Astrocyte (in vitro differentiated cells and primary cell): ENCODE data around the gene CD81. TPM values are rescaled to one million over a fixed set of nuclear protein-coding genes. Genes with fewer than 3 reads are reported as not detected.
A peak's percentile ranks its signal among the peaks of the same experiment; 100 is the strongest.
"Not testable (repeated sequence)": the region's sequence is repeated elsewhere in the genome, so short reads cannot be mapped to it uniquely, and the experiment has no call there.

Experiments
- DNase-seq: peaks from one replicate; pipeline ENCODE4 v3.0.0-alpha.2; 2010; ENCODE audit warnings: low read depth
- FAIRE-seq: peaks from 2 replicates; lab custom pipeline; 2011; peaks lifted over from hg19 to GRCh38; lab: Jason Lieb, UNC
- H2AFZ ChIP-seq: 2 replicates; pipeline ENCODE4 v1.6.0; 2012; ENCODE audit warnings: low read depth, low read length, inconsistent platforms
- H3K27ac ChIP-seq: 2 replicates; pipeline ENCODE4 v1.5.1; 2011; ENCODE audit warnings: low read depth, low read length, inconsistent platforms
- H3K27me3 ChIP-seq: 2 replicates; pipeline ENCODE4 v1.6.0; 2011; ENCODE audit warnings: low read length, inconsistent platforms; ENCODE audit not compliant: insufficient read depth
- H3K36me3 ChIP-seq: 2 replicates; pipeline ENCODE4 v1.5.1; 2011; ENCODE audit warnings: low read length, inconsistent platforms; ENCODE audit not compliant: insufficient read depth
- H3K4me1 ChIP-seq: 2 replicates; pipeline ENCODE4 v1.5.1; 2011; ENCODE audit warnings: low read length, inconsistent platforms; ENCODE audit not compliant: insufficient read depth
- H3K4me2 ChIP-seq: 2 replicates; pipeline ENCODE4 v1.6.0; 2012; ENCODE audit warnings: low read length, inconsistent platforms
- H3K4me3 ChIP-seq: 2 replicates; pipeline ENCODE4 v1.5.1; 2011; ENCODE audit warnings: low read depth, mild to moderate bottlenecking, low read length, inconsistent platforms; ENCODE audit not compliant: insufficient read depth
- H3K79me2 ChIP-seq: 2 replicates; pipeline ENCODE4 v1.6.0; 2012; ENCODE audit warnings: mild to moderate bottlenecking, low read length, inconsistent platforms; ENCODE audit not compliant: insufficient read depth
- H3K9ac ChIP-seq: 2 replicates; pipeline ENCODE4 v1.6.0; 2012; ENCODE audit warnings: mild to moderate bottlenecking, low read length, inconsistent platforms
- H3K9me3 ChIP-seq: 2 replicates; pipeline ENCODE4 v1.5.1; 2012; ENCODE audit warnings: low read depth, mild to moderate bottlenecking, low read length, inconsistent platforms; ENCODE audit not compliant: insufficient read depth
- H4K20me1 ChIP-seq: 2 replicates; pipeline ENCODE4 v1.6.0; 2012; ENCODE audit warnings: low read length, inconsistent platforms; ENCODE audit not compliant: insufficient read depth
- H3K27ac Mint-ChIP-seq: one replicate; pipeline ENCODE4 v1.8.0; 2021; ENCODE audit warnings: mild to moderate bottlenecking, mixed read lengths; ENCODE audit not compliant: unreplicated experiment
- H3K27me3 Mint-ChIP-seq: one replicate; pipeline ENCODE4 v1.8.0; 2021; ENCODE audit warnings: low read depth, mixed read lengths; ENCODE audit not compliant: unreplicated experiment
- H3K36me3 Mint-ChIP-seq: one replicate; pipeline ENCODE4 v1.8.0; 2021; ENCODE audit warnings: low read depth, mixed read lengths; ENCODE audit not compliant: unreplicated experiment
- H3K4me1 Mint-ChIP-seq: one replicate; pipeline ENCODE4 v1.8.0; 2021; ENCODE audit warnings: low read depth, mixed read lengths; ENCODE audit not compliant: unreplicated experiment
- H3K4me3 Mint-ChIP-seq: one replicate; pipeline ENCODE4 v1.8.0; 2021; ENCODE audit warnings: mild to moderate bottlenecking, moderate library complexity, mixed read lengths; ENCODE audit not compliant: unreplicated experiment
- H3K9me3 Mint-ChIP-seq: one replicate; pipeline ENCODE4 v1.8.0; 2021; ENCODE audit warnings: mild to moderate bottlenecking, mixed read lengths; ENCODE audit not compliant: unreplicated experiment
- CTCF ChIP-seq: IDR thresholded peaks from 2 replicates; pipeline ENCODE4 v1.5.1; 2011; ENCODE audit warnings: low read depth, mild to moderate bottlenecking, inconsistent platforms, low read length, moderate library complexity; ENCODE audit not compliant: insufficient read depth
- EZH2 ChIP-seq: IDR thresholded peaks from 2 replicates; pipeline ENCODE4 v1.6.1; 2012; ENCODE audit warnings: mild to moderate bottlenecking, low read length, inconsistent platforms; ENCODE audit not compliant: insufficient read depth
- total RNA-seq: library from RNA; stranded (reverse); gene quantifications from 2 replicates; pipeline ENCODE4 v1.2.1, GENCODE V29; 2021

Gene CD81
- total RNA-seq, 1 donor from 2014 or later = 625 TPM

- no peak overlapping the region for H3K27ac Mint-ChIP-seq
- Histone ChIP-seq H3K36me3 (no peaks in the 10 kb centered on the region), H3K27me3 (no peaks in the 10 kb centered on the region), H3K4me3 (no peak overlapping the region), H3K27ac (no peak overlapping the region), H3K79me2 (no peaks in the 10 kb centered on the region), H4K20me1 (no peaks in the 10 kb centered on the region), H3K4me1 (peaks cover 4% of the 10 kb centered on the region), H3K4me2 (no peak overlapping the region), H3K9me3 (no peaks in the 10 kb centered on the region), H3K9ac (no peak overlapping the region), H2AFZ (no peak overlapping the region)
- H3K4me3 Mint-ChIP-seq = no peak overlapping the region
- no peak for FAIRE-seq
- no peaks in the 10 kb centered on the region for H3K4me1 Mint-ChIP-seq
- no peak for DNase-seq
- TF ChIP-seq CTCF (no peak), EZH2 (no peak)
- H3K36me3 Mint-ChIP-seq = peaks cover 20% of the 10 kb centered on the region
- peaks cover 31% of the 10 kb centered on the region for H3K27me3 Mint-ChIP-seq
- H3K9me3 Mint-ChIP-seq = peaks cover 8% of the 10 kb centered on the region
Observed at GRCh38 chr11:2363577-2364370, 13.3 kb upstream of the CD81 start.

GRCh38 chr11:2364386-2364785, 12.7 kb upstream of the CD81 start:
- H3K27me3 Mint-ChIP-seq = peaks cover 27% of the 10 kb centered on the region
- not testable (repeated sequence) for FAIRE-seq

GRCh38 chr11:2365571-2366210, 11.4 kb upstream of the CD81 start:
- Mint-ChIP-seq H3K27me3 (peaks cover 29% of the 10 kb centered on the region), H3K27ac (no peak overlapping the region), H3K4me3 (no peak overlapping the region), H3K9me3 (peaks cover 6% of the 10 kb centered on the region), H3K36me3 (peaks cover 24% of the 10 kb centered on the region), H3K4me1 (no peaks in the 10 kb centered on the region)
- DNase-seq (no peak), FAIRE-seq (no peak)
- Histone ChIP-seq H3K79me2 (no peaks in the 10 kb centered on the region), H3K9ac (no peak overlapping the region), H3K4me1 (peaks cover 4% of the 10 kb centered on the region), H3K4me2 (peak overlapping the region; percentile 50), H3K4me3 (no peak overlapping the region), H2AFZ (no peak overlapping the region), H3K36me3 (no peaks in the 10 kb centered on the region), H4K20me1 (no peaks in the 10 kb centered on the region), H3K9me3 (no peaks in the 10 kb centered on the region), H3K27ac (no peak overlapping the region), H3K27me3 (no peaks in the 10 kb centered on the region)
- TF ChIP-seq EZH2 = no peak
- TF ChIP-seq CTCF = no peak

More at GRCh38 chr11:2364386-2364785, 12.7 kb upstream of the CD81 start:
- H4K20me1 ChIP-seq, H3K79me2 ChIP-seq, H3K27me3 ChIP-seq, H3K9me3 Mint-ChIP-seq, H3K4me3 Mint-ChIP-seq, H2AFZ ChIP-seq, H3K27ac Mint-ChIP-seq, H3K4me3 ChIP-seq, DNase-seq, H3K36me3 ChIP-seq, H3K4me2 ChIP-seq, H3K4me1 ChIP-seq, H3K9me3 ChIP-seq, H3K27ac ChIP-seq, H3K4me1 Mint-ChIP-seq, H3K9ac ChIP-seq: not testable (repeated sequence)
- peaks cover 20% of the 10 kb centered on the region for H3K36me3 Mint-ChIP-seq
